HL-60 (cell line): ENCODE data around the gene FRMD3.

Source experiments
- CTCF ChIP-seq: IDR thresholded peaks from one replicate; pipeline ENCODE4 v1.5.1; 2011; ENCODE audit warnings: low read length, control low read depth, inconsistent platforms; ENCODE audit not compliant: insufficient read depth
- POLR2AphosphoS5 ChIP-seq: IDR thresholded peaks from 2 replicates; pipeline ENCODE4 v1.6.1; 2012; ENCODE audit warnings: low read depth

DNA sequence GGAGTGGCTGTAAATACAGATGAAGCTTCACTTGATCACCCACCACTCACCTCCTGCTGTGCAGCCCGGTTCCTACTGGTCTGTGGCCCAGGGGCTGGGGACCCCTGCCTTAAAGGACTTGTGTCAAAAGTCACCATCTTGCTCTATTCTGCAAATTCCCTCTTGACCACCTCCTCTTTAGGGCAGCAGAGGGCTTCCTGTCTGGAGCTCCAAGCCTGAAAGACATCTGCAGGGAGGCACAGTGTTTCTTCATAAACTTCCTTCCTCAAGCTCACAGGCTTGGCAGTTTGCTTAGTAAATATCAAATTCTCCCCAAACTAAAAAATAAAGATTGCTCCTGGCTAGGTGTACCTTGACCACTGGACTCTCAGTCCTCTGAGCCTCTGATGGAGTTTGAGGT is 104.4 kb downstream of the FRMD3 start:
- TF ChIP-seq CTCF (no peak), POLR2AphosphoS5 (no peak)
